ENCODE measurements around the gene SLC35E2B.
A peak's percentile ranks its signal among the peaks of the same experiment; 100 is the strongest.

The SLC35E2B gene

GRCh38 chr1:1627829-1628753 lies 64.5 kb downstream of the SLC35E2B start:
- TF ChIP-seq, protein P1, sequence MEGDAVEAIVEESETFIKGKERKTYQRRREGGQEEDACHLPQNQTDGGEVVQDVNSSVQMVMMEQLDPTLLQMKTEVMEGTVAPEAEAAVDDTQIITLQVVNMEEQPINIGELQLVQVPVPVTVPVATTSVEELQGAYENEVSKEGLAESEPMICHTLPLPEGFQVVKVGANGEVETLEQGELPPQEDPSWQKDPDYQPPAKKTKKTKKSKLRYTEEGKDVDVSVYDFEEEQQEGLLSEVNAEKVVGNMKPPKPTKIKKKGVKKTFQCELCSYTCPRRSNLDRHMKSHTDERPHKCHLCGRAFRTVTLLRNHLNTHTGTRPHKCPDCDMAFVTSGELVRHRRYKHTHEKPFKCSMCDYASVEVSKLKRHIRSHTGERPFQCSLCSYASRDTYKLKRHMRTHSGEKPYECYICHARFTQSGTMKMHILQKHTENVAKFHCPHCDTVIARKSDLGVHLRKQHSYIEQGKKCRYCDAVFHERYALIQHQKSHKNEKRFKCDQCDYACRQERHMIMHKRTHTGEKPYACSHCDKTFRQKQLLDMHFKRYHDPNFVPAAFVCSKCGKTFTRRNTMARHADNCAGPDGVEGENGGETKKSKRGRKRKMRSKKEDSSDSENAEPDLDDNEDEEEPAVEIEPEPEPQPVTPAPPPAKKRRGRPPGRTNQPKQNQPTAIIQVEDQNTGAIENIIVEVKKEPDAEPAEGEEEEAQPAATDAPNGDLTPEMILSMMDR (IDR thresholded peaks at IDR 0.05; ENCODE audit: insufficient read depth, low read depth, low read length, missing control alignments) = no peak

DNA sequence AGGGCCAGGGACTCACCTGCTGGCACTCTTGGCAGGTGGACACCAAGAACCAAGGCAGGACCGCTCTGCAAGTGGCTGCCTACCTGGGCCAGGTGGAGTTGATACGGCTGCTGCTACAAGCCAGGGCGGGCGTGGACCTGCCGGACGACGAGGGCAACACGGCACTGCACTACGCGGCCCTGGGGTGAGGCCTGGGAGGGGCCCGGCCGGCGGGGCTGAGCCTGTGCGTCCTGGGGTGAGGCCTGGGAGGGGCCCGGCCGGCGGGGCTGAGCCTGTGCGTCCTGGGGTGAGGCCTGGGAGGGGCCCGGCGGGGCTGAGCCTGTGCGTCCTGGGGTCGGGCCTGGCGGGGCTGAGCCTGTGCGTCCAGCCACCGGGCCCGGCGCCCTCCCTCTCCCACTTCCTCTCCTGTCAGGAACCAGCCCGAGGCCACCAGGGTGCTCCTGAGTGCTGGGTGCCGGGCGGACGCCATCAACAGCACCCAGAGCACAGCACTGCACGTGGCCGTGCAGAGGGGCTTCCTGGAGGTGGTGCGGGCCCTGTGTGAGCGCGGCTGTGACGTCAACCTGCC lies 65.2 kb downstream of the SLC35E2B start:
- DNase-seq (ENCODE audit: low read depth) = peak; percentile 3
- no peak overlapping the region for H3K4me3 ChIP-seq (ENCODE audit: low read depth, low read length)
- TF ChIP-seq, protein P1 (IDR thresholded peaks at IDR 0.05; ENCODE audit: insufficient read depth, low read depth, low read length, missing control alignments) = no peak

More at GRCh38 chr1:1627829-1628753, 64.5 kb downstream of the SLC35E2B start:
- no peak overlapping the region for H3K4me3 ChIP-seq (ENCODE audit: low read depth, low read length)
- peak; percentile 9 for DNase-seq (ENCODE audit: low read depth)

DNA sequence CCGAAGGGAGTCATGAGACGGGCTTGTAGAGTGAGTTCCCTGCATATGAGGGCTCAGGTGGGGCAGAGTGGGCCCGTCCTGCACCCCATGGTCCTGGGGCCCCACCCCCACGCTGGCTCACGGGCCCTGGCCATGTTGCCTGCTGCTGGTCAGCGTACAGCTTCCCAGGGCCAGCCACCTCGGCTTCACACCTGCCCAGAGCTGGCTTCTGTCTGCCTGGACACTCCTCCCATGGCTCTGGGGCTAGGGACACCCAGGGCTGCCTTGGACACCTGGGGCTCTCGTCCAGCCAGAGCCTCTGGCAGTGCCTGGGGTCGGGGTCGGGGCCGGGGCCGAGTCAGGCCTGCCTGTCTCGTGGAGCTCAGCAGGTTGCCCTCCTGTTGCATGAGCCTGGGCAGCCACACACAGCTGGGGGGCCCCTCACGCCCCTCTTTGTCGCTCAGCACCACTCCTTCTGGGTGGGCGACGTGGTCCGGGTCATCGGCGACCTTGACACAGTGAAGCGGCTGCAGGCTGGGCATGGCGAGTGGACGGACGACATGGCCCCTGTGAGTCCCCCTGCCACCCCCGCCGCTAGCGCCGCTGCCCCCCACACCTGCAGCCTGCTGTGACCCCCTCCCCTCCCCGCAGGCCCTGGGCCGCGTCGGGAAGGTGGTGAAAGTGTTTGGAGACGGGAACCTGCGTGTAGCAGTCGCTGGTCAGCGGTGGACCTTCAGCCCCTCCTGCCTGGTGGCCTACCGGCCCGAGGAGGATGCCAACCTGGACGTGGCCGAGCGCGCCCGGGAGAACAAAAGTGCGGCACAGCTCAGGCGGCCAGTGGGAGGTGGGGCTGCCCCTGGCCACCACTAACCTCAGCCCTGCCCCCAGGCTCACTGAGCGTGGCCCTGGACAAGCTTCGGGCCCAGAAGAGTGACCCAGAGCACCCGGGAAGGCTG lies 66.1 kb downstream of the SLC35E2B start:
- TF ChIP-seq, protein P1 (IDR thresholded peaks at IDR 0.05; ENCODE audit: insufficient read depth, low read depth, low read length, missing control alignments) = no peak
- H3K4me3 ChIP-seq (ENCODE audit: low read depth, low read length) = no peak overlapping the region
- DNase-seq (ENCODE audit: low read depth) = peak; percentile 1

DNA sequence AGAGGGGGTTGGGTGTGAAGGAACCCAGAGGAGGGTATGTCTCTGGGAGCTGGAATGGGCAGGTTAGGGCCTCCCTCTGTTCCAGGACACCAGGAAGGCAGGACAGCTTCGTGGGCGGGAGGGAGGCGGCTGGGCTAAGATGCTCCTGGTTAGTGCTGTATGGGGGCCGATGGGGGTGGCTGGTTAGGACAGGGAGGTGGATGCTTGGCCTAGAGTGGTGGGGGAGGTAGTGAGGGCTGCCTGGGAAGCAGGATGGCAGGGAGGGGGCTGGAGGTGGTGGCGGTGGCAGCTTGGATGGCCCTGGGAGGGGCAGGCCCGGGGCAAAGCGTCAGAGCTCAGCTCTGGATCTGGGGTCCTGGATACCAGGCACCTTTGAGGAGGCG lies 66.8 kb downstream of the SLC35E2B start:
- no peak overlapping the region for H3K4me3 ChIP-seq (ENCODE audit: low read depth, low read length)
- TF ChIP-seq, protein P1 (IDR thresholded peaks at IDR 0.05; ENCODE audit: insufficient read depth, low read depth, low read length, missing control alignments) = no peak

DNA sequence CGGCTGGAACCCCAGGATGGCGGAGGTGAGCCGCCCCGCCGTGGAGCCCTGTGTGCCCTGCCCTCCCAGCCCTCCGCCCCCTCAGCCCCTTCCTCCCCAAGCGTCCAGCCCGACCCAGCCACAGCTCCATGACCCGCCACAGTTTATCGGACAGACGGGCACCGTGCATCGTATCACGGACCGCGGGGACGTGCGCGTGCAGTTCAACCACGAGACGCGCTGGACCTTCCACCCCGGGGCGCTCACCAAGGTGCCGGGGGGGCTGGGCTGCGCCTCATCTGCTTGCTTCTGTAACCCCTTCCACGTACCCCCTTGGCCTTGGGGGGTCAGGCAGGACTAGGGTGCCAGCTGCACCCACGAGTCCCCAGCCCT lies 67.2 kb downstream of the SLC35E2B start:
- no peak overlapping the region for H3K4me3 ChIP-seq (ENCODE audit: low read depth, low read length)
- no peak for DNase-seq (ENCODE audit: low read depth)
- TF ChIP-seq, protein P1 (IDR thresholded peaks at IDR 0.05; ENCODE audit: insufficient read depth, low read depth, low read length, missing control alignments) = no peak

More for the DNA sequence above, 66.8 kb downstream of the SLC35E2B start:
- peak; percentile 1 for DNase-seq (ENCODE audit: low read depth)
